HG03039 (cell line): Measurements from ENCODE around the gene DIABLO.

Experiments
- ATAC-seq: cut with Tn5 transposase; IDR thresholded peaks from one replicate; pipeline ENCODE4 v1.9.1; 2021; ENCODE audit warnings: mild to moderate bottlenecking, moderate library complexity; ENCODE audit not compliant: unreplicated experiment

DIABLO gene

DNA sequence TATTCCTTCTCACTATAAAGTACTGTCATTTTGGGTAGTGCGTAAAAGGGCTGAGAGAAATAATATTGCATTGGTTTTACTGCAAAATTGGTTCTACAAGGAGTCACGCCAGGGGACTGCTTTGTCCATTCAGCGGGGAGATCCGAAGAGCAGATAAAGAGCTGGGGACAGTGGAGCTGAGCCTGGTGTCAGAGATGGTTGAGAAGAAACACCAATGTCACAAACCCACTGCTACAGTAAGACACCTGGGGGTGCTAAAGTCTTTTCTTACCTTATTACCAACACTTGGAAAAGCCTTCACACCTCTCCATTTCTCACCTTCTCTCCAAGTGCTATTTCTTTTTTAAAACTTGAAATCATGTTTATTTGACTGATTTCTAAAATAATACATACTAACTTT, 66.0 kb downstream of the DIABLO start:
- ATAC-seq: no peak

DNA sequence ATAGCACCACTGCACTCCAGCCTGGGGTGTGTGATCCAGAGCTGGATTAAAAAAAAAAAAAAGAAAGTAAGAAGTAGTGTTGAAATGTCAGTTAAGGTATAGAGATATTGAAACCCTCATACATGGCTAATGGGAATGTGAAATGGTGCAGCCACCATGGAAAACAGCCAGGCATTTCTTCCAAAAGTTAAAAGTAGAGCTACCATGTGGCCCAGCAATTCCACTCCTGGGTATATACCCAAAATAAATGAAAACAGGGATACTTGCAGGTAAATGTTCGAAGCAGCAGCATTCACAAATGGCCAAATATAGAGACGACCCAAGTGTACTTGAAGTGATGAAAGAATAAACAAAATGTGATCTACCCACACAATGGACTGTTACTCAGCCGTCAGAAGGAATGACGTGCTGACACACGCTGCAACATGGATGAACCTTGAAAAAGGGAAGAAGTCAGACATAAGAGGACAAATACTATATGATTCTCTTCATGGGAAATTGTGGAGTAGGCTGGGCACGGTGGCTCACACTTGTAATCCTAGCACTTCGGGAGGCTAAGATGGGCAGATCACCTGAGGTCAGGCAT, 67.1 kb downstream of the DIABLO start:
- no peak for ATAC-seq
